ENCODE measurements around the gene CLDN14. TPM values are rescaled to one million over a fixed set of nuclear protein-coding genes. Genes with fewer than 3 reads are reported as not detected.
A peak's percentile ranks its signal among the peaks of the same experiment; 100 is the strongest.

Gene CLDN14
- total RNA-seq, 1 donor from 2014 or later = 3.7 TPM

- Histone ChIP-seq H3K9me3 (ENCODE audit: control insufficient read depth in 3 of 3, low read length in 3 of 3) (no peaks in the 10 kb centered on the region), H3K4me3 (ENCODE audit: low read length in 3 of 3) (no peak overlapping the region), H3K27me3 (ENCODE audit: control insufficient read depth in 3 of 3, insufficient read depth in 3 of 3, low read length in 3 of 3) (no peaks in the 10 kb centered on the region), H3K4me1 (ENCODE audit: control insufficient read depth in 3 of 3, insufficient read depth in 3 of 3, low read length in 3 of 3) (peaks cover 0 to 4% (median 3%) of the 10 kb centered on the region in 3 donors), H3K36me3 (ENCODE audit: control insufficient read depth in 3 of 3, insufficient read depth in 3 of 3, low read length in 3 of 3) (no peaks in the 10 kb centered on the region), H3K27ac (ENCODE audit: low read depth, low read length) (no peak overlapping the region), H3K9ac (ENCODE audit: low read depth in 1 of 3, low read length in 3 of 3) (no peak overlapping the region)
Measured at GRCh38 chr21:36502365-36502764, 22.4 kb upstream of the CLDN14 start.

GRCh38 chr21:36501589-36501892 is 21.6 kb upstream of the CLDN14 start:
- H3K9ac ChIP-seq (ENCODE audit: low read depth in 1 of 3, low read length in 3 of 3) = no peak overlapping the region
- H3K36me3 ChIP-seq (ENCODE audit: control insufficient read depth in 3 of 3, insufficient read depth in 3 of 3, low read length in 3 of 3) = no peaks in the 10 kb centered on the region
- no peaks in the 10 kb centered on the region for H3K9me3 ChIP-seq (ENCODE audit: control insufficient read depth in 3 of 3, low read length in 3 of 3)
- no peak overlapping the region for H3K27ac ChIP-seq (ENCODE audit: low read depth, low read length)
- H3K27me3 ChIP-seq (ENCODE audit: control insufficient read depth in 3 of 3, insufficient read depth in 3 of 3, low read length in 3 of 3) = no peaks in the 10 kb centered on the region
- peaks cover 0 to 4% (median 3%) of the 10 kb centered on the region in 3 donors for H3K4me1 ChIP-seq (ENCODE audit: control insufficient read depth in 3 of 3, insufficient read depth in 3 of 3, low read length in 3 of 3)
- H3K4me3 ChIP-seq (ENCODE audit: low read length in 3 of 3) = no peak overlapping the region

- Histone ChIP-seq H3K27ac (ENCODE audit: low read depth, low read length) (no peak overlapping the region), H3K27me3 (ENCODE audit: control insufficient read depth in 3 of 3, insufficient read depth in 3 of 3, low read length in 3 of 3) (no peaks in the 10 kb centered on the region), H3K4me1 (ENCODE audit: control insufficient read depth in 3 of 3, insufficient read depth in 3 of 3, low read length in 3 of 3) (peaks cover 0 to 4% (median 3%) of the 10 kb centered on the region in 3 donors), H3K9me3 (ENCODE audit: control insufficient read depth in 3 of 3, low read length in 3 of 3) (no peaks in the 10 kb centered on the region), H3K9ac (ENCODE audit: low read depth in 1 of 3, low read length in 3 of 3) (peak overlapping the region in 1 of 3 donors; percentile 57), H3K36me3 (ENCODE audit: control insufficient read depth in 3 of 3, insufficient read depth in 3 of 3, low read length in 3 of 3) (no peaks in the 10 kb centered on the region), H3K4me3 (ENCODE audit: low read length in 3 of 3) (peak overlapping the region in 1 of 3 donors; percentile 29)
Measured at GRCh38 chr21:36499578-36500471, 19.9 kb upstream of the CLDN14 start.

GRCh38 chr21:36494557-36494956 is 14.6 kb upstream of the CLDN14 start:
- Histone ChIP-seq H3K9me3 (ENCODE audit: control insufficient read depth in 3 of 3, low read length in 3 of 3) (no peaks in the 10 kb centered on the region), H3K36me3 (ENCODE audit: control insufficient read depth in 3 of 3, insufficient read depth in 3 of 3, low read length in 3 of 3) (no peaks in the 10 kb centered on the region), H3K27me3 (ENCODE audit: control insufficient read depth in 3 of 3, insufficient read depth in 3 of 3, low read length in 3 of 3) (no peaks in the 10 kb centered on the region), H3K9ac (ENCODE audit: low read depth in 1 of 3, low read length in 3 of 3) (no peak overlapping the region), H3K4me1 (ENCODE audit: control insufficient read depth in 3 of 3, insufficient read depth in 3 of 3, low read length in 3 of 3) (peaks cover 0 to 3% (median 0%) of the 10 kb centered on the region in 3 donors), H3K4me3 (ENCODE audit: low read length in 3 of 3) (no peak overlapping the region), H3K27ac (ENCODE audit: low read depth, low read length) (no peak overlapping the region)

- Histone ChIP-seq H3K36me3 (ENCODE audit: control insufficient read depth in 3 of 3, insufficient read depth in 3 of 3, low read length in 3 of 3) (no peaks in the 10 kb centered on the region), H3K4me1 (ENCODE audit: control insufficient read depth in 3 of 3, insufficient read depth in 3 of 3, low read length in 3 of 3) (no peaks in the 10 kb centered on the region), H3K9me3 (ENCODE audit: control insufficient read depth in 3 of 3, low read length in 3 of 3) (no peaks in the 10 kb centered on the region), H3K9ac (ENCODE audit: low read depth in 1 of 3, low read length in 3 of 3) (no peak overlapping the region), H3K27me3 (ENCODE audit: control insufficient read depth in 3 of 3, insufficient read depth in 3 of 3, low read length in 3 of 3) (no peaks in the 10 kb centered on the region), H3K27ac (ENCODE audit: low read depth, low read length) (no peak overlapping the region), H3K4me3 (ENCODE audit: low read length in 3 of 3) (no peak overlapping the region)
Measured at GRCh38 chr21:36491209-36491910, 11.4 kb upstream of the CLDN14 start.

- Histone ChIP-seq H3K9ac (ENCODE audit: low read depth in 1 of 3, low read length in 3 of 3) (no peak overlapping the region), H3K27me3 (ENCODE audit: control insufficient read depth in 3 of 3, insufficient read depth in 3 of 3, low read length in 3 of 3) (no peaks in the 10 kb centered on the region), H3K9me3 (ENCODE audit: control insufficient read depth in 3 of 3, low read length in 3 of 3) (no peaks in the 10 kb centered on the region), H3K4me1 (ENCODE audit: control insufficient read depth in 3 of 3, insufficient read depth in 3 of 3, low read length in 3 of 3) (no peaks in the 10 kb centered on the region), H3K36me3 (ENCODE audit: control insufficient read depth in 3 of 3, insufficient read depth in 3 of 3, low read length in 3 of 3) (no peaks in the 10 kb centered on the region), H3K27ac (ENCODE audit: low read depth, low read length) (no peak overlapping the region), H3K4me3 (ENCODE audit: low read length in 3 of 3) (no peak overlapping the region)
Measured at GRCh38 chr21:36489776-36490165, 9.8 kb upstream of the CLDN14 start.

- H3K36me3 ChIP-seq (ENCODE audit: control insufficient read depth in 3 of 3, insufficient read depth in 3 of 3, low read length in 3 of 3) = no peaks in the 10 kb centered on the region
- no peaks in the 10 kb centered on the region for H3K27me3 ChIP-seq (ENCODE audit: control insufficient read depth in 3 of 3, insufficient read depth in 3 of 3, low read length in 3 of 3)
- H3K4me3 ChIP-seq (ENCODE audit: low read length in 3 of 3) = no peak overlapping the region
- H3K4me1 ChIP-seq (ENCODE audit: control insufficient read depth in 3 of 3, insufficient read depth in 3 of 3, low read length in 3 of 3) = no peaks in the 10 kb centered on the region
- no peak overlapping the region for H3K9ac ChIP-seq (ENCODE audit: low read depth in 1 of 3, low read length in 3 of 3)
- H3K9me3 ChIP-seq (ENCODE audit: control insufficient read depth in 3 of 3, low read length in 3 of 3) = no peaks in the 10 kb centered on the region
- H3K27ac ChIP-seq (ENCODE audit: low read depth, low read length) = no peak overlapping the region
Measured at GRCh38 chr21:36489103-36489775, 9.3 kb upstream of the CLDN14 start.

GRCh38 chr21:36487641-36488307 is 7.9 kb upstream of the CLDN14 start:
- Histone ChIP-seq H3K4me1 (ENCODE audit: control insufficient read depth in 3 of 3, insufficient read depth in 3 of 3, low read length in 3 of 3) (no peaks in the 10 kb centered on the region), H3K27me3 (ENCODE audit: control insufficient read depth in 3 of 3, insufficient read depth in 3 of 3, low read length in 3 of 3) (no peaks in the 10 kb centered on the region), H3K9ac (ENCODE audit: low read depth in 1 of 3, low read length in 3 of 3) (no peak overlapping the region), H3K9me3 (ENCODE audit: control insufficient read depth in 3 of 3, low read length in 3 of 3) (no peaks in the 10 kb centered on the region), H3K27ac (ENCODE audit: low read depth, low read length) (no peak overlapping the region), H3K36me3 (ENCODE audit: control insufficient read depth in 3 of 3, insufficient read depth in 3 of 3, low read length in 3 of 3) (no peaks in the 10 kb centered on the region), H3K4me3 (ENCODE audit: low read length in 3 of 3) (no peak overlapping the region)

GRCh38 chr21:36486246-36486645 is 6.3 kb upstream of the CLDN14 start:
- Histone ChIP-seq H3K4me1 (ENCODE audit: control insufficient read depth in 3 of 3, insufficient read depth in 3 of 3, low read length in 3 of 3) (no peaks in the 10 kb centered on the region), H3K9ac (ENCODE audit: low read depth in 1 of 3, low read length in 3 of 3) (no peak overlapping the region), H3K27ac (ENCODE audit: low read depth, low read length) (no peak overlapping the region), H3K9me3 (ENCODE audit: control insufficient read depth in 3 of 3, low read length in 3 of 3) (no peaks in the 10 kb centered on the region), H3K4me3 (ENCODE audit: low read length in 3 of 3) (no peak overlapping the region), H3K27me3 (ENCODE audit: control insufficient read depth in 3 of 3, insufficient read depth in 3 of 3, low read length in 3 of 3) (no peaks in the 10 kb centered on the region), H3K36me3 (ENCODE audit: control insufficient read depth in 3 of 3, insufficient read depth in 3 of 3, low read length in 3 of 3) (no peaks in the 10 kb centered on the region)

Measured in skeletal muscle tissue (tissue), 4 donors.